H9 (cell line): Measurements from ENCODE around the gene PODXL2. TPM values are rescaled to one million over a fixed set of nuclear protein-coding genes. Genes with fewer than 3 reads are reported as not detected.

ENCODE experiments used
- DNase-seq: peaks from one replicate; pipeline ENCODE4 v3.0.0-alpha.2; 2017
- H2AFZ ChIP-seq: one replicate; pipeline ENCODE4 v1.6.1; 2013; ENCODE audit warnings: mild to moderate bottlenecking, low read length, control low read depth, moderate library complexity
- H2AK5ac ChIP-seq: 2 replicates; pipeline ENCODE4 v1.6.1; 2013; ENCODE audit warnings: low read length, control low read depth, mixed read lengths; ENCODE audit not compliant: insufficient read length
- H2BK120ac ChIP-seq: one replicate; pipeline ENCODE4 v1.6.1; 2013; ENCODE audit warnings: low read depth, mild to moderate bottlenecking, low read length, control low read depth, inconsistent platforms; ENCODE audit not compliant: poor library complexity, severe bottlenecking
- H2BK12ac ChIP-seq: 2 replicates; pipeline ENCODE4 v1.6.1; 2013; ENCODE audit warnings: low read length, control low read depth, mixed read lengths, low read depth; ENCODE audit not compliant: insufficient read length
- H2BK15ac ChIP-seq: 2 replicates; pipeline ENCODE4 v1.6.1; 2013; ENCODE audit warnings: low read depth, low read length, control low read depth
- H2BK20ac ChIP-seq: one replicate; pipeline ENCODE4 v1.6.1; 2013; ENCODE audit warnings: low read depth, mild to moderate bottlenecking, low read length, control low read depth, inconsistent platforms; ENCODE audit not compliant: poor library complexity, severe bottlenecking
- H2BK5ac ChIP-seq: 2 replicates; pipeline ENCODE4 v1.6.1; 2013; ENCODE audit warnings: low read length, control low read depth, mixed read lengths; ENCODE audit not compliant: insufficient read length
- H3K14ac ChIP-seq: 2 replicates; pipeline ENCODE4 v1.6.1; 2013; ENCODE audit warnings: low read length, control low read depth; ENCODE audit not compliant: insufficient read depth
- H3K18ac ChIP-seq: 2 replicates; pipeline ENCODE4 v1.6.1; 2013; ENCODE audit warnings: low read depth, mild to moderate bottlenecking, mixed read lengths, low read length, control low read depth; ENCODE audit not compliant: insufficient read length
- H3K23ac ChIP-seq: 2 replicates; pipeline ENCODE4 v1.6.1; 2013; ENCODE audit warnings: low read length, control low read depth, mixed read lengths, low read depth; ENCODE audit not compliant: insufficient read length
- H3K23me2 ChIP-seq: 2 replicates; pipeline ENCODE4 v1.6.1; 2013; ENCODE audit warnings: low read depth, mild to moderate bottlenecking, mixed read lengths, low read length, control low read depth; ENCODE audit not compliant: insufficient read length, poor library complexity, severe bottlenecking
- H3K27ac ChIP-seq: 2 replicates; pipeline ENCODE4 v1.5.1; 2013; ENCODE audit warnings: low read length, control low read depth, mixed read lengths, low read depth; ENCODE audit not compliant: insufficient read length
- H3K27me3 ChIP-seq: 2 replicates; pipeline ENCODE4 v1.6.1; 2013; ENCODE audit warnings: low read length, control low read depth, inconsistent platforms; ENCODE audit not compliant: insufficient read depth
- H3K4ac ChIP-seq: 2 replicates; pipeline ENCODE4 v1.6.1; 2013; ENCODE audit warnings: low read depth, mild to moderate bottlenecking, control low read depth, inconsistent platforms, low read length, moderate library complexity
- H3K4me1 ChIP-seq: 2 replicates; pipeline ENCODE4 v1.6.1; 2013; ENCODE audit warnings: low read length, control low read depth, inconsistent platforms; ENCODE audit not compliant: insufficient read depth
- H3K4me2 ChIP-seq: 2 replicates; pipeline ENCODE4 v1.6.1; 2013; ENCODE audit warnings: low read length, control low read depth, mixed read lengths; ENCODE audit not compliant: insufficient read length, insufficient read depth
- H3K56ac ChIP-seq: 2 replicates; pipeline ENCODE4 v1.6.1; 2013; ENCODE audit warnings: low read depth, mild to moderate bottlenecking, mixed read lengths, low read length, control low read depth; ENCODE audit not compliant: insufficient read length
- H3K79me1 ChIP-seq: 2 replicates; pipeline ENCODE4 v1.6.1; 2013; ENCODE audit warnings: low read depth, mild to moderate bottlenecking, moderate library complexity, low read length, control low read depth, inconsistent platforms; ENCODE audit not compliant: insufficient read depth, poor library complexity, severe bottlenecking
- H3K79me2 ChIP-seq: 2 replicates; pipeline ENCODE4 v1.6.1; 2013; ENCODE audit warnings: low read length, control low read depth, inconsistent platforms; ENCODE audit not compliant: insufficient read depth
- H3K9ac ChIP-seq: 2 replicates; pipeline ENCODE4 v1.6.1; 2013; ENCODE audit warnings: low read length, control low read depth, mixed read lengths; ENCODE audit not compliant: insufficient read length; ENCODE audit errors: extremely low read depth
- H3K9me3 ChIP-seq: one replicate; pipeline ENCODE4 v1.6.1; 2013; ENCODE audit warnings: low read depth, low read length, inconsistent platforms; ENCODE audit not compliant: control insufficient read depth
- H3T11ph ChIP-seq: one replicate; pipeline ENCODE4 v1.6.1; 2013; ENCODE audit warnings: mild to moderate bottlenecking, low read length, control low read depth, inconsistent platforms
- H4K20me1 ChIP-seq: one replicate; pipeline ENCODE4 v1.6.1; 2013; ENCODE audit not compliant: control insufficient read depth, insufficient read length, insufficient read depth
- H4K5ac ChIP-seq: 2 replicates; pipeline ENCODE4 v1.6.1; 2013; ENCODE audit warnings: low read depth, mild to moderate bottlenecking, mixed read lengths, low read length, control low read depth; ENCODE audit not compliant: insufficient read length
- H4K8ac ChIP-seq: replicated peaks from 2 replicates; pipeline ENCODE4 v1.6.1; 2013; ENCODE audit warnings: low read length, control low read depth, mixed read lengths, low read depth; ENCODE audit not compliant: insufficient read length
- H4K91ac ChIP-seq: 2 replicates; pipeline ENCODE4 v1.6.1; 2013; ENCODE audit warnings: low read depth, mild to moderate bottlenecking, moderate library complexity, mixed read lengths, low read length, control low read depth; ENCODE audit not compliant: insufficient read length
- H3K27ac Mint-ChIP-seq, 3 experiments: 2 replicates in 2 of 3; 3 replicates in 1 of 3; pipeline ENCODE4 v1.8.0; 2020 to 2021; ENCODE audit warnings: mixed read lengths in 3 of 3, mild to moderate bottlenecking in 1 of 3, moderate library complexity in 1 of 3
- H3K27me3 Mint-ChIP-seq: 2 replicates; pipeline ENCODE4 v1.8.0; 2021; ENCODE audit warnings: low read depth, mild to moderate bottlenecking, moderate library complexity, mixed read lengths
- H3K36me3 Mint-ChIP-seq, 3 experiments: 2 replicates in 2 of 3; 3 replicates in 1 of 3; pipeline ENCODE4 v1.8.0; 2020 to 2021; ENCODE audit warnings: low read depth in 3 of 3, mixed read lengths in 3 of 3; ENCODE audit not compliant: insufficient read depth in 1 of 3
- H3K4me1 Mint-ChIP-seq, 2 experiments: 2 replicates each; pipeline ENCODE4 v1.8.0; 2020; ENCODE audit warnings: mixed read lengths in 2 of 2
- H3K4me3 Mint-ChIP-seq, 2 experiments: 2 replicates in 1 of 2; 3 replicates in 1 of 2; pipeline ENCODE4 v1.8.0; 2020 to 2021; ENCODE audit warnings: mild to moderate bottlenecking in 2 of 2, mixed read lengths in 2 of 2, moderate library complexity in 1 of 2
- H3K9me3 Mint-ChIP-seq, 2 experiments: 2 replicates in 1 of 2; 3 replicates in 1 of 2; pipeline ENCODE4 v1.8.0; 2020; ENCODE audit warnings: mild to moderate bottlenecking in 2 of 2, mixed read lengths in 2 of 2, moderate library complexity in 1 of 2
- WGBS: extraction: QIAGEN DNeasy Blood & Tissue Kit; methylation state at CpG from one replicate; pipeline ENCODE4 v1.1.7; 2013; ENCODE audit warnings: missing lambda C conversion rate, low lambda C conversion rate, mixed read lengths; ENCODE audit not compliant: insufficient read length; ENCODE audit errors: extremely low coverage; 5-methylcytosine and 5-hydroxymethylcytosine counted together
- total RNA-seq: library from RNA; stranded (reverse); gene quantifications from 2 replicates; pipeline ENCODE4 v1.2.1, GENCODE V29; 2021
- TF ChIP-seq, protein P1 (sequence below): fragments of 200-600 bp; sonication (generic); conservative IDR thresholded peaks from 3 replicates; pipeline ENCODE4 v1.8.0; 2021; ENCODE audit warnings: antibody characterized with exemption, mild to moderate bottlenecking

The PODXL2 gene
- total RNA-seq, 1 experiment from 2014 or later = 24.6 TPM

- no peaks in the 10 kb centered on the region for H3K27me3 Mint-ChIP-seq
- no peaks in the 10 kb centered on the region for H3K9me3 Mint-ChIP-seq
- Histone ChIP-seq H3K4ac (no peak overlapping the region), H3K18ac (no peak overlapping the region), H3K4me1 (no peaks in the 10 kb centered on the region), H3K79me1 (no peaks in the 10 kb centered on the region), H4K5ac (no peak overlapping the region), H4K20me1 (no peaks in the 10 kb centered on the region), H2BK20ac (no peak overlapping the region), H3K14ac (no peak overlapping the region), H3K4me2 (no peak overlapping the region), H3K27ac (no peak overlapping the region), H2BK12ac (no peak overlapping the region), H2BK15ac (no peak overlapping the region), H2BK5ac (no peak overlapping the region), H3K23me2 (no peaks in the 10 kb centered on the region), H3K56ac (no peak overlapping the region), H3K9me3 (no peaks in the 10 kb centered on the region), H3T11ph (no peak overlapping the region), H3K23ac (no peak overlapping the region), H2AK5ac (no peak overlapping the region), H2AFZ (no peak overlapping the region), H3K27me3 (no peaks in the 10 kb centered on the region), H3K9ac (no peak overlapping the region), H4K8ac (no peak overlapping the region), H2BK120ac (no peak overlapping the region), H4K91ac (no peak overlapping the region), H3K79me2 (no peaks in the 10 kb centered on the region)
- no peak overlapping the region for H3K27ac Mint-ChIP-seq
- no peak for DNase-seq
- H3K36me3 Mint-ChIP-seq = peaks cover 3 to 6% (median 5%) of the 10 kb centered on the region in 3 experiments; a peak in 6 of 7 replicates
- TF ChIP-seq, protein P1, sequence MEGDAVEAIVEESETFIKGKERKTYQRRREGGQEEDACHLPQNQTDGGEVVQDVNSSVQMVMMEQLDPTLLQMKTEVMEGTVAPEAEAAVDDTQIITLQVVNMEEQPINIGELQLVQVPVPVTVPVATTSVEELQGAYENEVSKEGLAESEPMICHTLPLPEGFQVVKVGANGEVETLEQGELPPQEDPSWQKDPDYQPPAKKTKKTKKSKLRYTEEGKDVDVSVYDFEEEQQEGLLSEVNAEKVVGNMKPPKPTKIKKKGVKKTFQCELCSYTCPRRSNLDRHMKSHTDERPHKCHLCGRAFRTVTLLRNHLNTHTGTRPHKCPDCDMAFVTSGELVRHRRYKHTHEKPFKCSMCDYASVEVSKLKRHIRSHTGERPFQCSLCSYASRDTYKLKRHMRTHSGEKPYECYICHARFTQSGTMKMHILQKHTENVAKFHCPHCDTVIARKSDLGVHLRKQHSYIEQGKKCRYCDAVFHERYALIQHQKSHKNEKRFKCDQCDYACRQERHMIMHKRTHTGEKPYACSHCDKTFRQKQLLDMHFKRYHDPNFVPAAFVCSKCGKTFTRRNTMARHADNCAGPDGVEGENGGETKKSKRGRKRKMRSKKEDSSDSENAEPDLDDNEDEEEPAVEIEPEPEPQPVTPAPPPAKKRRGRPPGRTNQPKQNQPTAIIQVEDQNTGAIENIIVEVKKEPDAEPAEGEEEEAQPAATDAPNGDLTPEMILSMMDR = no peak
- no peaks in the 10 kb centered on the region for H3K4me1 Mint-ChIP-seq
- no CpG with 5 or more reads among the region's 8 CpGs for WGBS
- H3K4me3 Mint-ChIP-seq = no peak overlapping the region
Measured at GRCh38 chr3:127656906-127657305, 27.9 kb downstream of the PODXL2 start.
